Mesothelial cell of epicardium (in vitro differentiated cells): ENCODE data around the gene COL4A2. TPM values are rescaled to one million over a fixed set of nuclear protein-coding genes. Genes with fewer than 3 reads are reported as not detected.

Source experiments
- DNase-seq, 2 experiments: peaks; one replicate each; pipeline ENCODE4 v3.0.0; 2021; ENCODE audit warnings: low spot score in 2 of 2; ENCODE audit not compliant: unreplicated experiment in 2 of 2
- H3K27ac Mint-ChIP-seq: 2 replicates; pipeline ENCODE4 v1.8.0; 2021; ENCODE audit warnings: mixed read lengths
- H3K27me3 Mint-ChIP-seq: 2 replicates; pipeline ENCODE4 v1.8.0; 2021; ENCODE audit warnings: low read depth, mixed read lengths
- H3K36me3 Mint-ChIP-seq: 2 replicates; pipeline ENCODE4 v1.8.0; 2021; ENCODE audit warnings: mixed read lengths
- H3K4me1 Mint-ChIP-seq: 2 replicates; pipeline ENCODE4 v1.8.0; 2021; ENCODE audit warnings: mixed read lengths
- H3K4me3 Mint-ChIP-seq: 2 replicates; pipeline ENCODE4 v1.8.0; 2021; ENCODE audit warnings: mild to moderate bottlenecking, moderate library complexity, mixed read lengths
- H3K9me3 Mint-ChIP-seq: 2 replicates; pipeline ENCODE4 v1.8.0; 2021; ENCODE audit warnings: mixed read lengths
- CTCF ChIP-seq: fragments of 200-600 bp; sonication (generic); IDR thresholded peaks from one replicate; pipeline ENCODE4 v1.5.0; 2021; ENCODE audit warnings: antibody characterized with exemption; ENCODE audit not compliant: unreplicated experiment
- total RNA-seq: library from RNA; stranded (reverse); gene quantifications from 3 replicates; pipeline ENCODE4 v1.2.1, GENCODE V29; 2021

The COL4A2 gene
- total RNA-seq, 1 donor from 2014 or later = 469 TPM

- Mint-ChIP-seq H3K4me3 (no peak overlapping the region), H3K27me3 (no peaks in the 10 kb centered on the region), H3K36me3 (peaks cover 53% of the 10 kb centered on the region), H3K9me3 (no peaks in the 10 kb centered on the region), H3K4me1 (peaks cover 27% of the 10 kb centered on the region), H3K27ac (no peak overlapping the region)
- no peak for TF ChIP-seq CTCF
- no peak for DNase-seq
Observed at GRCh38 chr13:110431425-110432294, 124.6 kb downstream of the COL4A2 start.

GRCh38 chr13:110432522-110432921 is 125.4 kb downstream of the COL4A2 start:
- no peak for DNase-seq
- Mint-ChIP-seq H3K4me1 (peaks cover 27% of the 10 kb centered on the region), H3K27me3 (no peaks in the 10 kb centered on the region), H3K9me3 (no peaks in the 10 kb centered on the region), H3K27ac (peak overlapping the region; percentile 86), H3K36me3 (peaks cover 57% of the 10 kb centered on the region), H3K4me3 (no peak overlapping the region)
- no peak for TF ChIP-seq CTCF

GRCh38 chr13:110433014-110433413 is 125.9 kb downstream of the COL4A2 start:
- H3K4me1 Mint-ChIP-seq = peaks cover 27% of the 10 kb centered on the region
- H3K4me3 Mint-ChIP-seq = no peak overlapping the region
- H3K27ac Mint-ChIP-seq = peak overlapping the region; percentile 86
- H3K27me3 Mint-ChIP-seq = no peaks in the 10 kb centered on the region
- DNase-seq = no peak
- no peak for TF ChIP-seq CTCF
- peaks cover 61% of the 10 kb centered on the region for H3K36me3 Mint-ChIP-seq
- no peaks in the 10 kb centered on the region for H3K9me3 Mint-ChIP-seq

GRCh38 chr13:110434629-110435028 is 127.5 kb downstream of the COL4A2 start:
- peak in 1 of 2 experiments; percentile 16 for DNase-seq
- no peak overlapping the region for H3K27ac Mint-ChIP-seq
- no peak for TF ChIP-seq CTCF
- H3K9me3 Mint-ChIP-seq = no peaks in the 10 kb centered on the region
- no peak overlapping the region for H3K4me3 Mint-ChIP-seq
- peaks cover 62% of the 10 kb centered on the region for H3K36me3 Mint-ChIP-seq
- no peaks in the 10 kb centered on the region for H3K27me3 Mint-ChIP-seq
- H3K4me1 Mint-ChIP-seq = peaks cover 27% of the 10 kb centered on the region

- Mint-ChIP-seq H3K36me3 (peaks cover 64% of the 10 kb centered on the region), H3K27me3 (no peaks in the 10 kb centered on the region), H3K9me3 (no peaks in the 10 kb centered on the region), H3K4me1 (peaks cover 27% of the 10 kb centered on the region), H3K4me3 (no peak overlapping the region), H3K27ac (no peak overlapping the region)
- DNase-seq = no peak
- no peak for TF ChIP-seq CTCF
Observed at GRCh38 chr13:110435331-110435730, 128.2 kb downstream of the COL4A2 start.
